Activated CD8-positive, alpha-beta T cell treated with anti-CD3 and anti-CD28 coated beads for 36 hours (primary cell): Measurements from ENCODE around the gene RPL12. TPM values are rescaled to one million over a fixed set of nuclear protein-coding genes. Genes with fewer than 3 reads are reported as not detected.

Experiments
- ATAC-seq: fragments of 200-7000 bp; cut with Tn5 transposase; one replicate; pipeline ENCODE4 v1.10.0; 2021; ENCODE audit warnings: mild to moderate bottlenecking, moderate library complexity
- CTCF ChIA-PET: fragments of 350-600 bp; sonication (Branson Sonifier 250); formaldehyde crosslinking; loops from one replicate; lab custom pipeline; 2021; ENCODE audit warnings: antibody characterized with exemption; lab: Charles Lee
- POLR2A ChIA-PET: fragments of 350-600 bp; sonication (Branson Sonifier 250); formaldehyde crosslinking; loops from one replicate; lab custom pipeline; 2021; ENCODE audit warnings: antibody characterized with exemption; lab: Charles Lee
- DNase-seq: peaks from one replicate; pipeline ENCODE4 v3.0.0-alpha.2; 2020
- H3K27ac Mint-ChIP-seq: one replicate; pipeline ENCODE4 v1.8.0; 2021; ENCODE audit warnings: mild to moderate bottlenecking, mixed read lengths
- H3K27me3 Mint-ChIP-seq: one replicate; pipeline ENCODE4 v1.8.0; 2021; ENCODE audit warnings: mixed read lengths
- H3K36me3 Mint-ChIP-seq: one replicate; pipeline ENCODE4 v1.8.0; 2021; ENCODE audit warnings: low read depth, mixed read lengths
- H3K4me1 Mint-ChIP-seq: one replicate; pipeline ENCODE4 v1.8.0; 2021; ENCODE audit warnings: low read depth, mixed read lengths
- H3K4me3 Mint-ChIP-seq: one replicate; pipeline ENCODE4 v1.8.0; 2021; ENCODE audit warnings: mild to moderate bottlenecking, moderate library complexity, mixed read lengths
- H3K9me3 Mint-ChIP-seq: one replicate; pipeline ENCODE4 v1.8.0; 2021; ENCODE audit warnings: mixed read lengths
- CTCF ChIP-seq: fragments of 200-600 bp; IDR thresholded peaks from one replicate; pipeline ENCODE4 v1.8.0; 2022; ENCODE audit warnings: antibody characterized with exemption, mild to moderate bottlenecking
- intact Hi-C: fragments of 100-400 bp; cut with micrococcal nuclease; formaldehyde crosslinking; loops from one replicate; pipeline ENCODE4 v1.10.0; 2022
- total RNA-seq, 2 experiments: library from RNA; stranded (reverse); gene quantifications; one replicate each; pipeline ENCODE4 v1.2.3, GENCODE V29; 2021

The RPL12 gene
- total RNA-seq, result 1,000 to 10,000 TPM; 2,353 to 2,364 TPM

GRCh38 chr9:127450830-127451607, at the start of gene RPL12, which contains the start of gene LRSAM1:
Gene RPL12, minus strand, starts transcription at chr9:127451406. Its CDS starts 89 bp downstream, at chr9:127451317.
Gene LRSAM1, plus strand, starts transcription at chr9:127451510. Its CDS starts 3,018 bp downstream, at chr9:127454528.
- CTCF ChIA-PET, result interaction anchor here (0.9 kb wide), 1 partner anchor 227 kb away, joined by 3 read pairs; no protein-coding TSS in a partner anchor
- POLR2A ChIA-PET, result interaction anchor here (0.6 to 4.2 kb wide), 51 partner anchors 10 to 1625 kb away, joined by 3 to 52 read pairs (median 4); partner anchors contain the start of genes CDK9, SH2D3C, SLC2A8 and ST6GALNAC4
- Mint-ChIP-seq H3K27ac (peak within 1 kb of the TSS; percentile 94), H3K27me3 (no peaks in the 10 kb centered on the region), H3K36me3 (peaks cover 66% of the 10 kb centered on the region), H3K9me3 (no peaks in the 10 kb centered on the region), H3K4me1 (peaks cover 38% of the 10 kb centered on the region), H3K4me3 (peak within 1 kb of the TSS; percentile 91)
- TF ChIP-seq CTCF, result no peak
- peak; percentile 97 for DNase-seq
- peak; percentile 71 for ATAC-seq
- intact Hi-C loops, result no loop called here

GRCh38 chr9:127500862-127501261, 49.7 kb upstream of the RPL12 start:
- CTCF ChIA-PET, result interaction anchor here (0.8 to 0.9 kb wide), 2 partner anchors 86 to 369 kb away, joined by 3 read pairs; no protein-coding TSS in a partner anchor
- no peaks in the 10 kb centered on the region for H3K27me3 Mint-ChIP-seq
- intact Hi-C loops, result loop anchor here (10.0 kb wide), 1 partner anchor 234 kb away; the partner anchor contains the start of gene TOR2A
- no peaks in the 10 kb centered on the region for H3K9me3 Mint-ChIP-seq
- no peak overlapping the region for H3K4me3 Mint-ChIP-seq
- no peaks in the 10 kb centered on the region for H3K36me3 Mint-ChIP-seq
- ATAC-seq (no peak), DNase-seq (no peak)
- no peak overlapping the region for H3K27ac Mint-ChIP-seq
- POLR2A ChIA-PET, result no interaction called here
- no peak for TF ChIP-seq CTCF
- H3K4me1 Mint-ChIP-seq, result no peaks in the 10 kb centered on the region

GRCh38 chr9:127500399-127500798, 49.2 kb upstream of the RPL12 start:
- no peak overlapping the region for H3K4me3 Mint-ChIP-seq
- H3K36me3 Mint-ChIP-seq, result no peaks in the 10 kb centered on the region
- H3K27ac Mint-ChIP-seq, result no peak overlapping the region
- DNase-seq (no peak), ATAC-seq (no peak)
- intact Hi-C loops, result loop anchor here (10.0 kb wide), 1 partner anchor 234 kb away; the partner anchor contains the start of gene TOR2A
- H3K4me1 Mint-ChIP-seq, result no peaks in the 10 kb centered on the region
- CTCF ChIA-PET, result interaction anchor here (0.9 kb wide), 1 partner anchor 86 kb away, joined by 3 read pairs; no protein-coding TSS in a partner anchor
- TF ChIP-seq CTCF, result no peak
- no peaks in the 10 kb centered on the region for H3K27me3 Mint-ChIP-seq
- no peaks in the 10 kb centered on the region for H3K9me3 Mint-ChIP-seq
- POLR2A ChIA-PET, result no interaction called here

GRCh38 chr9:127498298-127498697, 47.1 kb upstream of the RPL12 start:
- CTCF ChIA-PET, result interaction anchor here (1.1 kb wide), 1 partner anchor 88 kb away, joined by 4 read pairs; no protein-coding TSS in a partner anchor
- H3K27me3 Mint-ChIP-seq, result no peaks in the 10 kb centered on the region
- no peaks in the 10 kb centered on the region for H3K9me3 Mint-ChIP-seq
- TF ChIP-seq CTCF, result no peak
- intact Hi-C loops, result no loop called here
- ATAC-seq (no peak), DNase-seq (no peak)
- no peak overlapping the region for H3K4me3 Mint-ChIP-seq
- POLR2A ChIA-PET, result no interaction called here
- no peaks in the 10 kb centered on the region for H3K4me1 Mint-ChIP-seq
- no peak overlapping the region for H3K27ac Mint-ChIP-seq
- no peaks in the 10 kb centered on the region for H3K36me3 Mint-ChIP-seq
